MM.1S (cell line): ENCODE measurements around the gene HHIPL2.

Experiments
- DNase-seq: peaks from one replicate; pipeline ENCODE4 v3.0.0-alpha.2; 2015
- H2AFZ ChIP-seq: fragments of 300-600 bp; sonication (generic); 2 replicates; pipeline ENCODE4 v1.6.0; 2016; ENCODE audit warnings: antibody characterized with exemption, low read length
- H3F3A ChIP-seq: fragments of 300-600 bp; sonication (generic); 2 replicates; pipeline ENCODE4 v1.6.1; 2016; ENCODE audit warnings: mild to moderate bottlenecking, antibody characterized with exemption, low read length, moderate library complexity, mixed read lengths; ENCODE audit not compliant: insufficient read depth
- H3K27ac ChIP-seq: fragments of 300-600 bp; sonication (generic); 2 replicates; pipeline ENCODE4 v1.5.1; 2016; ENCODE audit warnings: mild to moderate bottlenecking, low read length
- H3K27me3 ChIP-seq: fragments of 300-600 bp; sonication (generic); replicated peaks from 2 replicates; pipeline ENCODE4 v1.6.0; 2016; ENCODE audit warnings: low read length; ENCODE audit not compliant: insufficient read depth
- H3K36me3 ChIP-seq: fragments of 300-600 bp; sonication (generic); replicated peaks from 2 replicates; pipeline ENCODE4 v1.6.1; 2016; ENCODE audit warnings: mild to moderate bottlenecking, low read length, mixed read lengths; ENCODE audit not compliant: insufficient read depth
- H3K4me1 ChIP-seq: fragments of 300-600 bp; sonication (generic); 2 replicates; pipeline ENCODE4 v1.6.1; 2016; ENCODE audit warnings: low read length, mixed read lengths
- H3K4me2 ChIP-seq: fragments of 300-600 bp; sonication (generic); 2 replicates; pipeline ENCODE4 v1.6.0; 2016; ENCODE audit warnings: low read depth, low read length
- H3K4me3 ChIP-seq: fragments of 300-600 bp; sonication (generic); 2 replicates; pipeline ENCODE4 v1.5.1; 2016; ENCODE audit warnings: low read length, mixed read lengths
- H3K79me2 ChIP-seq: fragments of 300-600 bp; sonication (generic); 2 replicates; pipeline ENCODE4 v1.6.1; 2016; ENCODE audit warnings: mixed run types, low read length, mixed read lengths
- H3K9ac ChIP-seq: fragments of 300-600 bp; sonication (generic); 2 replicates; pipeline ENCODE4 v1.6.1; 2016; ENCODE audit warnings: low read length, mixed read lengths
- H3K9me2 ChIP-seq: fragments of 300-600 bp; sonication (generic); replicated peaks from 2 replicates; pipeline ENCODE4 v1.6.1; 2016; ENCODE audit warnings: mild to moderate bottlenecking, low read length, mixed read lengths; ENCODE audit not compliant: insufficient read depth
- H3K9me3 ChIP-seq: fragments of 300-600 bp; sonication (generic); replicated peaks from 2 replicates; pipeline ENCODE4 v1.6.1; 2016; ENCODE audit warnings: mild to moderate bottlenecking, low read length, mixed read lengths; ENCODE audit not compliant: insufficient read depth
- H4K20me1 ChIP-seq: fragments of 300-600 bp; sonication (generic); 2 replicates; pipeline ENCODE4 v1.6.1; 2016; ENCODE audit warnings: mild to moderate bottlenecking, low read length, moderate library complexity, mixed read lengths; ENCODE audit not compliant: insufficient read depth
- EZH2 ChIP-seq: fragments of 300-600 bp; sonication (generic); optimal IDR thresholded peaks from 2 replicates; pipeline ENCODE3; 2017; ENCODE audit warnings: low read depth, mild to moderate bottlenecking, antibody characterized with exemption, low read length, mixed read lengths
- EZH2phosphoT487 ChIP-seq: fragments of 300-600 bp; sonication (generic); IDR thresholded peaks from 2 replicates; pipeline ENCODE4 v1.6.1; 2018; ENCODE audit warnings: antibody characterized with exemption, low read length
- TF ChIP-seq, protein P1 (sequence below): fragments of 300-600 bp; sonication (generic); IDR thresholded peaks from 2 replicates; pipeline ENCODE4 v1.5.1; 2016; ENCODE audit warnings: antibody characterized with exemption, low read length, mixed read lengths

The HHIPL2 gene

DNA sequence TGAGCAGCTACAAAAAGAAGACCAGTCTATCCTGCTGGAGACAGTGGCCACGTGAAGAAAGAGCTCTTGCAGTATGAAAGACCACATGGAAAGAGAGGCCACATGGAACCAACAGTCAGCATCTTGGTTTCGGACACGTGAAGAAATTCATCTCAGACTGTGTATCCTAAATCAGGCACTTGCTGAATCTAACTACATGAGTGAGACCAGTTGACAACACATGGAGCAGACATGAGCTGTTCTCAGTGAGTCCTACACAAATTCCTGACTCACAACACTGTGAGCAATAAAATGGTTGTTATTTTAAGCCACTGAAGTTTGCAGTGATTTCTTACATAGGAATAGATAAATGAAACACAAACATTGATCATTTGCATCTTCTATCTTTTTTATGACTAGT, 44.3 kb upstream of the HHIPL2 start:
- no peaks in the 10 kb centered on the region for H4K20me1 ChIP-seq
- H2AFZ ChIP-seq, result peak overlapping the region; percentile 11; the same call in 1 of the 2 replicates
- TF ChIP-seq, protein P1, sequence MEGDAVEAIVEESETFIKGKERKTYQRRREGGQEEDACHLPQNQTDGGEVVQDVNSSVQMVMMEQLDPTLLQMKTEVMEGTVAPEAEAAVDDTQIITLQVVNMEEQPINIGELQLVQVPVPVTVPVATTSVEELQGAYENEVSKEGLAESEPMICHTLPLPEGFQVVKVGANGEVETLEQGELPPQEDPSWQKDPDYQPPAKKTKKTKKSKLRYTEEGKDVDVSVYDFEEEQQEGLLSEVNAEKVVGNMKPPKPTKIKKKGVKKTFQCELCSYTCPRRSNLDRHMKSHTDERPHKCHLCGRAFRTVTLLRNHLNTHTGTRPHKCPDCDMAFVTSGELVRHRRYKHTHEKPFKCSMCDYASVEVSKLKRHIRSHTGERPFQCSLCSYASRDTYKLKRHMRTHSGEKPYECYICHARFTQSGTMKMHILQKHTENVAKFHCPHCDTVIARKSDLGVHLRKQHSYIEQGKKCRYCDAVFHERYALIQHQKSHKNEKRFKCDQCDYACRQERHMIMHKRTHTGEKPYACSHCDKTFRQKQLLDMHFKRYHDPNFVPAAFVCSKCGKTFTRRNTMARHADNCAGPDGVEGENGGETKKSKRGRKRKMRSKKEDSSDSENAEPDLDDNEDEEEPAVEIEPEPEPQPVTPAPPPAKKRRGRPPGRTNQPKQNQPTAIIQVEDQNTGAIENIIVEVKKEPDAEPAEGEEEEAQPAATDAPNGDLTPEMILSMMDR, result no peak
- TF ChIP-seq EZH2phosphoT487 (no peak), EZH2 (no peak)
- H3F3A ChIP-seq, result 0 out of 2 replicates have a peak, but pooled peaks cover 5% of the 10 kb centered on the region
- H3K9ac ChIP-seq, result no peak overlapping the region
- H3K36me3 ChIP-seq, result peaks cover 4% of the 10 kb centered on the region; the same call in 1 of the 2 replicates
- no peaks in the 10 kb centered on the region for H3K9me3 ChIP-seq
- peaks cover 16% of the 10 kb centered on the region for H3K79me2 ChIP-seq
- no peaks in the 10 kb centered on the region for H3K9me2 ChIP-seq
- no peaks in the 10 kb centered on the region for H3K27me3 ChIP-seq
- H3K4me3 ChIP-seq, result no peak overlapping the region
- DNase-seq, result peak; percentile 54
- H3K4me2 ChIP-seq, result peak overlapping the region; percentile 6; the same call in 1 of the 2 replicates
- H3K4me1 ChIP-seq, result peaks cover 24% of the 10 kb centered on the region
- no peak overlapping the region for H3K27ac ChIP-seq

DNA sequence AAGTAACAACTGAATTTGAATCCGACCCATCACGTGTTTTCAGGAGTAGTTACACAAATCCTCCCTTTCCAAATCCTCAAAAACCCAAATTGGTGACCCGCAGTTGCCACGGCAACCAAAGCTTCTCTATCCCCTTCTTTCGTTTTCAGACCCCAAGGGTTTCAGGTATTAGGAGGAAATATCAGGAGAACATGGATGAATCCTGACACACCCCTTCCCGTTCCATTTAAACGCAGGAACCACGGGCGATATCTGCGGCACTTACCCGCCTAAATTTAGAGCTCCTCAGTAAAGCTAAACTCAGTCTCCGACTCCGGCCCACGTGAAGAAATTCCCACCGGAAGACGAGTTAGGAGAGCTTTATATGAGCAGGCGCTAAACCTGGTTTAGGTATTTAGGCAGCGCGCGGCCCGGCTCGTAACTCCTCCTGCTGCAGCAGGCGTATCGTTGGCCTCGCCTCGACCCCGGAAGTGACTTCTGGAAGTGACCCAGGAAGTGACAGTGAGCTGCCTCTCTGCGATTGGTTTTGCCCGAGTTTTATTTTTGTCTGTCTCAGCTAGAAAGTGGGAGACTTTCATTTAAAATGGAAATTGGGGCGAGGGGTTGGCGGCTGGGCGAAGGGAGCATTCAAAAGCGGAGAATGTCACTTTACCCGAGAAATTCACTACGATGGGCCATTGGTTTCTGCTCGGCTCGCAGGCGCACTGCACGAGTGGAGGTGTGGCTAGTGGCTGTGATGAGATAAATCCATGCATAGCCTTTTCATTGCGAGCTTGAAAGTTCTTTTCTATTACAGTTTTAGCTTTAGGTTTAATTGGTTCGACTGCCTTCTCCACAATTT, 41.8 kb upstream of the HHIPL2 start, which contains the start of gene TAF1A:
Gene TAF1A (minus strand): TSS at position 472 of the 841 bp plus-strand sequence.
- H2AFZ ChIP-seq, result peak within 1 kb of the TSS; percentile 94
- H3K9ac ChIP-seq, result peak within 1 kb of the TSS; percentile 56
- H3K27me3 ChIP-seq, result no peaks in the 10 kb centered on the region
- no peaks in the 10 kb centered on the region for H4K20me1 ChIP-seq
- peaks cover 9% of the 10 kb centered on the region; the same call in 1 of the 2 replicates for H3K36me3 ChIP-seq
- no peak for TF ChIP-seq EZH2
- no peak for TF ChIP-seq EZH2phosphoT487
- TF ChIP-seq, protein P1, result no peak
- H3F3A ChIP-seq, result 0 out of 2 replicates have a peak, but pooled peaks cover 5% of the 10 kb centered on the region
- H3K27ac ChIP-seq, result peak within 1 kb of the TSS; percentile 52; the same call in 1 of the 2 replicates
- peak within 1 kb of the TSS; percentile 89 for H3K4me2 ChIP-seq
- no peaks in the 10 kb centered on the region for H3K9me3 ChIP-seq
- DNase-seq, result peak; percentile 92
- peaks cover 24% of the 10 kb centered on the region for H3K4me1 ChIP-seq
- peaks cover 19% of the 10 kb centered on the region for H3K79me2 ChIP-seq
- peak within 1 kb of the TSS; percentile 80 for H3K4me3 ChIP-seq
- H3K9me2 ChIP-seq, result no peaks in the 10 kb centered on the region

DNA sequence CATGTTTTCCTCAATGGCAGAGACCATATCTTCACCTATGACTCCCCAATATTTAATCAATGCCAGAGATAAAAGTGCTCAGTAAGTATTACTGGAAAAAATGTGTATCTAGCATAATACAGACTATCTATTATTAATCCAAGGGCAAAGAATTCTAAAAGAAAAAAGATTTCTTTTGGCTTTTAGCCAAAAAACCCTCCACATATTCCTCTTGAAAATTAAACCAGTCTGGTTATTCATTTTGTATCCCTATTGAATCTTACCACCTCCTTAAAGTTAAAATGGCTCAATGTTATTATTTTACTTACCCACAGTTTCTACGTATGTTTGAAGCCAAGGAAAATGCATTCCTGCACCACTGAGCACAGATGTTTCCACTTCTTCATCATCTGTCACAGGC, 40.2 kb upstream of the HHIPL2 start:
- Histone ChIP-seq H3K9ac (no peak overlapping the region), H3K4me2 (peak overlapping the region; percentile 89; the same call in 1 of the 2 replicates), H3K79me2 (peaks cover 19% of the 10 kb centered on the region), H3K9me3 (no peaks in the 10 kb centered on the region), H2AFZ (no peak overlapping the region), H3K27me3 (no peaks in the 10 kb centered on the region), H3K27ac (no peak overlapping the region), H3K36me3 (peaks cover 9% of the 10 kb centered on the region; the same call in 1 of the 2 replicates), H3K4me1 (peaks cover 32% of the 10 kb centered on the region), H4K20me1 (no peaks in the 10 kb centered on the region), H3K4me3 (no peak overlapping the region), H3F3A (peaks cover 5% of the 10 kb centered on the region), H3K9me2 (no peaks in the 10 kb centered on the region)
- no peak for DNase-seq
- TF ChIP-seq EZH2phosphoT487, result no peak
- TF ChIP-seq, protein P1, result no peak
- TF ChIP-seq EZH2, result no peak
